Measurements from ENCODE around the gene MAP6.

MAP6 gene

DNA sequence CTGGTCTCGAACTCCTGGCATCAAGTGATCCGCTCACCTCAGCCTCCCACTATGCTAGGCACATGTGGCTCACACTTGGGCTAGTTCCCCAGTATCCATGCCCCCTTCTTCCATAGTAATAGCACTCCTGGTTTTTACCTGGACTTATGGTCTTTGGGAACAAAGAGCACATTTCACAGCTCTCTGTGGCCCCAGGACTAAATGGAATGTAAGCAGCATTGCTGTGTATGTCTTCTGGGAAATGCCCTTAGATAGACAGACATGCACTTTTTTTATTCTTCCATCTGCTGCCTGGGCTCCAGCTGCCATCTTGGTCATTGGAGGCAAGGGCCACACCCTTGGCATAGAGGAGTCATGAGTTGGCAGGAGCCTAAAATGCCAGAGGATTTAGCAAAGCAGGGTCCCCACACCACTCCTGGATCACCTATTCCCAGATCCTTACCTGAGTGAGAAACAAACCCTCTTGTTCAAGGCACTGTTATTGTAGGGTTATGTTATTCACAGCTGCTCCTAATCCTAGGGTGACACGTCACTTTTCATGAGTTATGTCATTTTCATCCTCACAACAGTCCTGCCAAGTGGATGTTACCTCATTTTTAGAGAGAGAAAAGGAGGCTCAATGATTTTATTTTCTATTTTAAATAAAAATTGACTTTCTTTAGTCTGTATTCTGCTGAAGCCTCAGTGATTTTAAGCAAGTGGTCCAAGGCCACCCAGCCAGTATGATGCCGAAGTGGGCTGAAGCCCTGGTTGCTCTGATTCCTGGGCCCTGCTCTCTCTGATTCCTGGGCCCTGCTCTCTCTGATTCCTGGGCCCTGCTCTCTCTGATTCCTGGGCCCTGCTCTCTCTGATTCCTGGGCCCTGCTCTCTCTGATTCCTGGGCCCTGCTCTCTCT is 127.4 kb downstream of the MAP6 start:
- H3K4me3 ChIP-seq (replicated peaks; ENCODE audit: low read depth, low read length) = no peak overlapping the region
- no peak for TF ChIP-seq CTCF (IDR thresholded peaks at IDR 0.05; ENCODE audit: low read depth, low read length, missing control alignments)
- DNase-seq (ENCODE audit: extremely low read depth, low read depth) = no peak

GRCh38 chr11:75539459-75540334 is 129.1 kb downstream of the MAP6 start:
- H3K4me3 ChIP-seq (replicated peaks; ENCODE audit: low read depth, low read length) = no peak overlapping the region
- DNase-seq (ENCODE audit: extremely low read depth, low read depth) = no peak
- no peak for TF ChIP-seq CTCF (IDR thresholded peaks at IDR 0.05; ENCODE audit: low read depth, low read length, missing control alignments)

- no peak overlapping the region for H3K4me3 ChIP-seq (replicated peaks; ENCODE audit: low read depth, low read length)
- DNase-seq (ENCODE audit: extremely low read depth, low read depth) = no peak
- no peak for TF ChIP-seq CTCF (IDR thresholded peaks at IDR 0.05; ENCODE audit: low read depth, low read length, missing control alignments)
Observed at GRCh38 chr11:75538150-75538942, 130.5 kb downstream of the MAP6 start.

DNA sequence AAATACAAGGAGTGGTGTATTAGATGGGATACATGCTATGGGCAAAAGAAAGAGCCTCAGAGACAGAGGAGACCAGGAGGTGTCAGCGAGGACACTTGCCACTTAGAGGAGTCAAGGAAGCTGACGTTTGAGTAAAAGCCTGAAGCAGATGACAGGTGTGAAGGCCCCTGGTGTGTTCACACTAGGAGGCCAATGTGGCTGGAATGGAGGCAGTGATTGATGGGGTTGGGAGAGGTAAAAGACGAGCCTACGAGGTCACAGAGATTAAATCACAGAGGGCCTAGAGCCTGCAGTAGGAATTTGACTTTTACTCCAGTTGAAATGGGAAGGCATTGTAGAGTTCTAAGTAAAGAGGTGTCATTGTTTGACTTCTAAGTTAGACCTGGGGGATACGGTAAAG is 131.1 kb downstream of the MAP6 start:
- TF ChIP-seq CTCF (IDR thresholded peaks at IDR 0.05; ENCODE audit: low read depth, low read length, missing control alignments) = no peak
- no peak for DNase-seq (ENCODE audit: extremely low read depth, low read depth)
- H3K4me3 ChIP-seq (replicated peaks; ENCODE audit: low read depth, low read length) = no peak overlapping the region
